PC-3 (cell line): ENCODE measurements around the gene RPL3.

ENCODE experiments used
- EZH2 ChIP-seq: fragments of 300-600 bp; sonication (generic); IDR thresholded peaks from one replicate; pipeline ENCODE4 v1.6.1; 2017; ENCODE audit warnings: antibody characterized with exemption, mild to moderate bottlenecking, low read length; ENCODE audit not compliant: unreplicated experiment
- TF ChIP-seq, protein P1 (sequence below): fragments of 300-600 bp; sonication (generic); conservative IDR thresholded peaks from 2 replicates; pipeline ENCODE4 v1.5.1; 2017; ENCODE audit warnings: antibody characterized with exemption, low read depth, mild to moderate bottlenecking, low read length

DNA sequence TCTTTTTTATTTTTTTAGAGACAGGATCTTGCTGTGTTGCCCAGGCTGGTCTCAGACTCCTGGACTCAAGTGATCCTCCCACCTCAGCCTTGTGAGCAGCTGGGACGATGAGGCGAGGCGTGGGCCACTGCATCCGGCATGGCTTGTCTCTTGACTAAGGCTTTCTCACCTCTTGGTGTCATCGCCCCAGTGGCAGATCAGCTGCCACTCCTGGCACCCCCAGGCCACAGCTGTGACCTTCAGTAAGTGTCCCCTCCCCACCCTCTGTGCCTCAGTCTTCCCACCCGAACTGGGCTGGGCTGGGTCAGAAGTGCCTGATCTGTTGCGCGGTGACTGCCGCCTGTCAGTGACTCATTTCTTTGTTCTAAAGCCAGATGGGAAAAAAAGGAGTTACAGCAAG is 33.9 kb upstream of the RPL3 start:
- TF ChIP-seq, protein P1, sequence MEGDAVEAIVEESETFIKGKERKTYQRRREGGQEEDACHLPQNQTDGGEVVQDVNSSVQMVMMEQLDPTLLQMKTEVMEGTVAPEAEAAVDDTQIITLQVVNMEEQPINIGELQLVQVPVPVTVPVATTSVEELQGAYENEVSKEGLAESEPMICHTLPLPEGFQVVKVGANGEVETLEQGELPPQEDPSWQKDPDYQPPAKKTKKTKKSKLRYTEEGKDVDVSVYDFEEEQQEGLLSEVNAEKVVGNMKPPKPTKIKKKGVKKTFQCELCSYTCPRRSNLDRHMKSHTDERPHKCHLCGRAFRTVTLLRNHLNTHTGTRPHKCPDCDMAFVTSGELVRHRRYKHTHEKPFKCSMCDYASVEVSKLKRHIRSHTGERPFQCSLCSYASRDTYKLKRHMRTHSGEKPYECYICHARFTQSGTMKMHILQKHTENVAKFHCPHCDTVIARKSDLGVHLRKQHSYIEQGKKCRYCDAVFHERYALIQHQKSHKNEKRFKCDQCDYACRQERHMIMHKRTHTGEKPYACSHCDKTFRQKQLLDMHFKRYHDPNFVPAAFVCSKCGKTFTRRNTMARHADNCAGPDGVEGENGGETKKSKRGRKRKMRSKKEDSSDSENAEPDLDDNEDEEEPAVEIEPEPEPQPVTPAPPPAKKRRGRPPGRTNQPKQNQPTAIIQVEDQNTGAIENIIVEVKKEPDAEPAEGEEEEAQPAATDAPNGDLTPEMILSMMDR, result no peak
- TF ChIP-seq EZH2, result no peak
